SK-N-MC (cell line): ENCODE measurements around the gene AFF2.

Experiments
- DNase-seq: peaks from one replicate; pipeline ENCODE4 v3.0.0-alpha.2; 2011; ENCODE audit warnings: low read depth, low spot score
- H3K27ac ChIP-seq: fragments of 200-600 bp; sonication (generic); 2 replicates; pipeline ENCODE4 v1.5.1; 2016; ENCODE audit warnings: mixed run types
- H3K36me3 ChIP-seq: fragments of 200-600 bp; sonication (generic); 2 replicates; pipeline ENCODE4 v1.6.1; 2017; ENCODE audit warnings: antibody characterized with exemption, low read length, mixed read lengths; ENCODE audit not compliant: insufficient read depth
- H3K4me3 ChIP-seq: fragments of 200-600 bp; sonication (generic); 2 replicates; pipeline ENCODE4 v1.5.1; 2016
- H3K9ac ChIP-seq: fragments of 200-600 bp; sonication (generic); 2 replicates; pipeline ENCODE4 v1.8.0; 2017; ENCODE audit warnings: mixed run types, mixed read lengths; ENCODE audit not compliant: insufficient read length
- H3K9me3 ChIP-seq: fragments of 200-600 bp; sonication (generic); 2 replicates; pipeline ENCODE4 v1.6.1; 2017; ENCODE audit warnings: low read depth, mild to moderate bottlenecking, antibody characterized with exemption, low read length, moderate library complexity, mixed read lengths
- EZH2 ChIP-seq: fragments of 200-600 bp; sonication (generic); IDR thresholded peaks from one replicate; pipeline ENCODE4 v1.6.1; 2017; ENCODE audit warnings: antibody characterized with exemption
- FOXP2 ChIP-seq: optimal IDR thresholded peaks from 2 replicates; pipeline ENCODE3; 2011; ENCODE audit warnings: mild to moderate bottlenecking, moderate library complexity; ENCODE audit not compliant: insufficient read depth; ENCODE audit errors: extremely low read length, control extremely low read depth
- POLR2AphosphoS5 ChIP-seq: IDR thresholded peaks from 2 replicates; pipeline ENCODE4 v1.6.1; 2012; ENCODE audit warnings: mild to moderate bottlenecking, low read depth, low read length, borderline replicate concordance

The AFF2 gene

DNA sequence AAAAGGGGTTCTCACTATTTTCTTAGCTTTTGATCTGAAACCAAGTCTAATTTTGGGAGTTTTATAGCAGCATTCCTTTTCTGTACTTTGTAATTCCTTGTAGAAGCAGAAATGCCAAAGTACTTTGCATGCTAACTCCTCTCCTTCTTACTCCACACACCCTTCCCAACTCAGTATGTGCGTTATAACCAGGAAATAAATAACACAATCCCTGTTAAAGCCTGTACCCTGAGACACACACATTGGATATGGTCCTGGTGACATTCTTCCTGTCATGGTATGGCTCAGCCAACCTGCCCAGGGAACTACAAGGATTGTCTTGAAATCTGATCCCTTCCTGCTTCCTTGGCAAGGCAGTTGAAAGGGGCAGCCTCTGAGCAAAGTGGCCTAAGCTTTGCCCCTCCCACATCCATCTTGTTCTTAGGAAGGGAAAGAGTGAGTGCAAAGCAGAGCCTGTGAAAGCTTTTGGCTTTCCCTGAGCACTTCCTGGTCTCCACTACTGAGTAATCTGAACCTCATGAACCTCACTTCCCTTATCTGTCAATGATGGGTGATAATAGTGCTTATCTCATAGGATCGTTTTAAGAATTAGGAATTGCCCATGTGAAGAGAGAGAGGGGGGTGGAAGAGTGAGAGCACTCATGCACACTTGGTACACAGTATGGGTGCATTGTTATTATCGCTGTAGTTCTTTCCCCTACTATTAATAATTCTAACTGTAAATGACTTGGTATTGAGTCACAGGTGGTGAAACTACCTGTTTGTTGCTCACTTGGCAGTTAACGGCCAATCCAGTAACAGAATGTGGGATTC lies 109.3 kb downstream of the AFF2 start:
- TF ChIP-seq FOXP2, result no peak
- TF ChIP-seq EZH2, result no peak
- no peak for TF ChIP-seq POLR2AphosphoS5
- DNase-seq, result no peak
- Histone ChIP-seq H3K27ac (no peak overlapping the region), H3K4me3 (no peak overlapping the region), H3K9me3 (no peaks in the 10 kb centered on the region), H3K36me3 (no peaks in the 10 kb centered on the region), H3K9ac (no peak overlapping the region)

DNA sequence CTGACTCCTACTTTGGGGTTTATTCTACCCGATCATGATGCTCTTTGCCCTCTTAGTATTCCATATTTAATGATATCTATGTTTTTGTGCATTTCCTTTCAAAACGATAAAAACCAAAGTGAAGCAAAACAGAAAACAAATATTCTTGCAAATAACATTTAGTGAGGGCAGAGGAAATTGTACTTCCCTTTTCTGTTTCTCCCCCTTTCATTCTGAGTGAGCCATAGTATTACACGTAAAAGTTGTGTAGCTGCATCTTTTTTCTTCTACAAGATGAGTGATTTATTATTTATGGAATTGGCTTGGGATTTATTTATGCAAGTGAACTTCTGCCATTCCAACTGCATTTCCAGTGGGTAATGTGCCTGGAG lies 109.9 kb downstream of the AFF2 start:
- TF ChIP-seq EZH2 (no peak), POLR2AphosphoS5 (no peak), FOXP2 (no peak)
- Histone ChIP-seq H3K9me3 (no peaks in the 10 kb centered on the region), H3K4me3 (no peak overlapping the region), H3K36me3 (no peaks in the 10 kb centered on the region), H3K27ac (no peak overlapping the region), H3K9ac (no peak overlapping the region)
- no peak for DNase-seq

DNA sequence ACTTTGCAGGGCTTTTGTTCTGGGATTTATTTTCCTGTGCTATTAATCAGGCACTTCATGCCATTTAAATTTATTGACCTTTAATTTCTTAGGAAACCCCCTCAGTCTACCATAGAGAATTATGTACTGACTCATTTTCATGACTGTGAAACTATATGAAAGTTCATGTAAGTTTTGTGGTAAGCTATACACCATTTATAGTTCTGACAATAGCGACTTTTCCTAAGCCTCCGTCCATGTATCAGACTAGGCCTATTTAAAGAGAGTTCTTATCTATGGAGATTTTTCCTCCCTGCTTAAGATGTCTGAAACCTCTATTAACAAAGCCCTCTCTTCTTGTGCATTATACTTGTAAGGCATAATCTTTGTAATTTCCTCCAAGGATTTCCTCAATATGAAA lies 111.6 kb downstream of the AFF2 start:
- no peaks in the 10 kb centered on the region for H3K9me3 ChIP-seq
- TF ChIP-seq POLR2AphosphoS5 (no peak), FOXP2 (no peak), EZH2 (no peak)
- H3K27ac ChIP-seq, result no peak overlapping the region
- H3K4me3 ChIP-seq, result no peak overlapping the region
- H3K9ac ChIP-seq, result no peak overlapping the region
- DNase-seq, result no peak
- H3K36me3 ChIP-seq, result no peaks in the 10 kb centered on the region

DNA sequence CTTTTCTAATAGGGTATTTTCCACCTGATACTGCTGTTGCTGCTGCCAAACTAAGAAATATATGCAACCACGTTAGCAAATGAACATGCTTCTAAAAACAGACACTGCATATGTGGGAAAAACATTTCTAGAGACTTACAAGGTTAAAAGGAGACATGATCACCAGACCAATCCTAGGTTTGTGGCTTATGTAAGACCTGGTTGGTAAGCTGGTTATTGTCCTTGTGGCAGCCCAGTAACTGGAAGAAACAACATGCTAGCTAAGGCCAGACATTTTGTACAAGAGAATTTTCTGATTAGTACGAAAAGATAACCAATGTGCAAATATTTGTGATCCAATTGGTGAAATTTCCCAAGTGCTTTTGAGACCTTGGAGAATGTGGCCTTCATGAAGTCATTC lies 112.0 kb downstream of the AFF2 start:
- H3K4me3 ChIP-seq, result no peak overlapping the region
- no peak for TF ChIP-seq FOXP2
- no peak for TF ChIP-seq POLR2AphosphoS5
- TF ChIP-seq EZH2, result no peak
- H3K27ac ChIP-seq, result no peak overlapping the region
- no peaks in the 10 kb centered on the region for H3K36me3 ChIP-seq
- no peaks in the 10 kb centered on the region for H3K9me3 ChIP-seq
- DNase-seq, result no peak
- H3K9ac ChIP-seq, result no peak overlapping the region

DNA sequence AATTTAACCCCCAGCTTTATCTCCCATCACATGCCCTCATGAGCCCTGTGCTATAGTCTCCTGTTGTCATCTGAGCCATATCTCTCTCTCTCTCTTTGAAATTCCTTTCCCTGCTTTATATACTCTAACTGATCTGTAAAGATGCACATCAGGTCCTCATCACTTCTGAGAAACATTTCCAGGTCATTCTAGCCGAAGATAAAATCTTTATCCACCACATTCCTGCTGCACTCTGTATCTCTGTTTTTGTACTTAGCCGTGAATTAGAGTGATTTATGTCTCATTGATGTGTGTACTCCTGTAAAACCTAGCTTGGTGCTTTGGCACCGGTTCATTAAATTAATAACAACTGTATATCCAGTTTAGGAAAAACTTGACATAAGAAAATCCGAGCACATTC lies 113.2 kb downstream of the AFF2 start:
- no peak overlapping the region for H3K4me3 ChIP-seq

DNA sequence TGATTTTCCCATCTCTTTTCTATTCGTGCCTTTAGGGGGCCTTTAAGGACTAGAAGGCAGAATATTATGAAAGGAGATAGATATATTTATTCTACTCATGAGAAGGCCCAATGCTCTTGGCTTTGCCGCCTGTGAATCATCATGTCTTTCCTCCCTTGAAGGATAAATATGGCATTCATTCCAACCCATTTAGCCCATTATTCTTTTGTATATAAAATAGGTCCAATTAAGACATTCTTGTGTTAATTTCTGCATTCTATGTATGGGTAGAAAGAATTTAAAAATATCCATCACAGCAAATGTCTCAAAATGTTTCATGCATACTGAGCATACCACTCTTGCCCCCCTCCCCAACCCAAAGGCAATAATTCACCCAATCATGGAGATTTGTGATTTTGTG lies 115.1 kb downstream of the AFF2 start:
- Histone ChIP-seq H3K4me3 (no peak overlapping the region), H3K9ac (no peak overlapping the region), H3K27ac (no peak overlapping the region), H3K36me3 (no peaks in the 10 kb centered on the region), H3K9me3 (no peaks in the 10 kb centered on the region)
- TF ChIP-seq FOXP2 (no peak), POLR2AphosphoS5 (no peak), EZH2 (no peak)
- no peak for DNase-seq

More for the DNA sequence above, 113.2 kb downstream of the AFF2 start:
- no peak for TF ChIP-seq FOXP2
- TF ChIP-seq POLR2AphosphoS5, result no peak
- no peak for DNase-seq
- H3K27ac ChIP-seq, result no peak overlapping the region
- no peaks in the 10 kb centered on the region for H3K36me3 ChIP-seq
- no peaks in the 10 kb centered on the region for H3K9me3 ChIP-seq
- no peak overlapping the region for H3K9ac ChIP-seq

DNA sequence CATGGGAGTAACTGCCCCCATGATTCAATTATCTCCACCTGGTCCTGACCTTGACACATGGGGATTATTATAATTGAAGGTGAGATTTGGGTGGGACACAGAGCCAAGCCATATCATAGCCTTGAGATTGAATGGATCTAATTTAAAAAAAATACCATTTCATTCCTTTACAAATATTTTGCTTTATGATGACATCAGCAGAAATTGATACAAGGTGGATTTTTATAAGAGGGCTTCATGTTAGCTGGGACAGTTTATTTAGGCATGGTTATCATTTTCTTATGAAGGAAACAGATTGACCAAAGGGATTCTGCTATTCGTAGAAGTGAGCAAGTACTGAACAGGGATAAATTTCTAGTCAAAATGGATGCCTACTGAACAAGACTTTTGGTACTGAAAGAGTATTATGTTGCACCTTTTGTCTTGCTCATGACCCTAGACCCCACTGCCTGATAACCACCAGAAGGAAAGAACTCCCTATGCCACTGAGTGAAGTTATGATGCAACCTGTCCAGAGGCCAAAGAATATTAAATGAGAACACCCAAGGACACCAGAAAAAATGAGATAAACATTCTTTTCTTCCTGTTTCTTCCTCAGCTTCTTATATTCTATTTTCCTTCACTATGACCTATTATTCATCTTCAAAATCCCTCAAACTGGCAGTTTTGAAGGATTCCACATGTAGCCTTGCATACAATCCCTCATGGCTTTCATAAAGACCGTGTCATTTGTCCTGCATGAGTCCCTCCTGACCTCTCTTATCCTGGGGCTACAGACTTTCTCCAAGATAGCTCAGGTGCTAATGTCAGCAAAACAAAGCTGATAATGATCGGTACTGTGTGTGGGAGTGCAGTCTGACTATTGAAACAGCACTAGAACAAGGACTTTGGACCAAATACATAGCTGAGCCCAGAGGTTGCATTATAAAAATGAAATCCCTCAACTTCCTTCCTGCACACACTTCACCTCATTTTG lies 118.3 kb downstream of the AFF2 start:
- H3K9ac ChIP-seq, result no peak overlapping the region
- no peak overlapping the region for H3K27ac ChIP-seq
- no peak for TF ChIP-seq POLR2AphosphoS5
- TF ChIP-seq FOXP2, result no peak
- no peak for TF ChIP-seq EZH2
- DNase-seq, result no peak
- no peak overlapping the region for H3K4me3 ChIP-seq
- no peaks in the 10 kb centered on the region for H3K9me3 ChIP-seq
- no peaks in the 10 kb centered on the region for H3K36me3 ChIP-seq

DNA sequence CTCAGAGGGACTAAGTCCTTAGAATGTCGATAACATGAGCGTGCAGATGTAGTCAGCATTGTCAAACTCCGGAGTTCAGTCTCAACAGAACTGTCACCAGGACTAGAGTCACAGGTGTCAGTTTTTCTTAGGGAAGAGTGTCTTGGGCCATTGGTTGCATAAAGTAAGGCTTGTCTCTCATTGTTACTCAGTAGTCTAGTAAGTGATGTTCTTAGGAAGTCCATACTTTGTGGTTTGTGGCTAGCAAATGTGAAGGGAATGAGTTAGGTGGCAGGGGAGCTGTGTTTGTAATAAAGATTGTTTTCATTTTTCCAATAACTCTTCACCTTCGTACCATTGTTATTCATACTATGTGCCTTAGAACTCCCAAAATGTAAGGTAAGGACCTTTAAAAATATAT lies 119.6 kb downstream of the AFF2 start:
- no peak for DNase-seq
- Histone ChIP-seq H3K9me3 (no peaks in the 10 kb centered on the region), H3K36me3 (no peaks in the 10 kb centered on the region), H3K4me3 (no peak overlapping the region), H3K27ac (no peak overlapping the region), H3K9ac (no peak overlapping the region)
- no peak for TF ChIP-seq POLR2AphosphoS5
- TF ChIP-seq EZH2, result no peak
- TF ChIP-seq FOXP2, result no peak
